CD4-positive, alpha-beta T cell treated with Interleukin-2 at 100 ng/mL for 4 hours (primary cell): ENCODE results near the gene CBX8.

Source experiments
- DNase-seq: peaks from one replicate; pipeline ENCODE4 v3.0.0-alpha.2; 2020; ENCODE audit warnings: low spot score

Gene CBX8

GRCh38 chr17:79819534-79820276 is 22.8 kb upstream of the CBX8 start:
- no peak for DNase-seq

- no peak for DNase-seq
Measured at GRCh38 chr17:79819085-79819484, 22.2 kb upstream of the CBX8 start.

- no peak for DNase-seq
Measured at GRCh38 chr17:79818026-79818758, 21.3 kb upstream of the CBX8 start.

GRCh38 chr17:79815836-79816461 is 19.1 kb upstream of the CBX8 start:
- DNase-seq: no peak

- no peak for DNase-seq
Measured at GRCh38 chr17:79814974-79815835, 18.3 kb upstream of the CBX8 start.

- DNase-seq: no peak
Measured at GRCh38 chr17:79814127-79814973, 17.5 kb upstream of the CBX8 start.

- no peak for DNase-seq
Measured at GRCh38 chr17:79813297-79814126, 16.6 kb upstream of the CBX8 start.

- DNase-seq: no peak
Measured at GRCh38 chr17:79812353-79813258, 15.7 kb upstream of the CBX8 start.

GRCh38 chr17:79811868-79812352 is 15.0 kb upstream of the CBX8 start:
- DNase-seq: no peak

- peak; percentile 18 for DNase-seq
Measured at GRCh38 chr17:79811011-79811867, 14.4 kb upstream of the CBX8 start.

GRCh38 chr17:79810130-79811010 is 13.5 kb upstream of the CBX8 start:
- peak; percentile 77 for DNase-seq

GRCh38 chr17:79809530-79810129 is 12.8 kb upstream of the CBX8 start:
- DNase-seq: no peak

- peak; percentile 22 for DNase-seq
Measured at GRCh38 chr17:79808763-79809529, 12.1 kb upstream of the CBX8 start.

- DNase-seq: no peak
Measured at GRCh38 chr17:79806863-79807720, 10.2 kb upstream of the CBX8 start.

- DNase-seq: no peak
Measured at GRCh38 chr17:79806446-79806760, 9.5 kb upstream of the CBX8 start.
